Stromal cell of bone marrow (primary cell): Measurements from ENCODE around the gene LENG8.

Source experiments
- DNase-seq: peaks from one replicate; pipeline ENCODE4 v3.0.0-alpha.2; 2012; ENCODE audit warnings: low read depth

Gene LENG8

GRCh38 chr19:54448774-54449700, at the start of gene LENG8:
LENG8 (plus strand) TSS chr19:54449199; CDS start chr19:54451345, 2,146 bp downstream.
- DNase-seq, result peak; percentile 94

GRCh38 chr19:54400913-54401312, 48.1 kb upstream of the LENG8 start:
- no peak for DNase-seq

- no peak for DNase-seq
Measured at GRCh38 chr19:54403054-54403453, 45.9 kb upstream of the LENG8 start.

GRCh38 chr19:54405628-54406027, 43.4 kb upstream of the LENG8 start:
- no peak for DNase-seq

GRCh38 chr19:54407780-54408179, 41.2 kb upstream of the LENG8 start:
- no peak for DNase-seq

- DNase-seq, result no peak
Measured at GRCh38 chr19:54408456-54409026, 40.5 kb upstream of the LENG8 start.

GRCh38 chr19:54411033-54411432, 38.0 kb upstream of the LENG8 start:
- DNase-seq, result no peak

- no peak for DNase-seq
Measured at GRCh38 chr19:54412877-54413276, 36.1 kb upstream of the LENG8 start.

GRCh38 chr19:54414156-54414555, 34.8 kb upstream of the LENG8 start:
- DNase-seq, result no peak

GRCh38 chr19:54415208-54415900, 33.6 kb upstream of the LENG8 start, which contains the start of gene TTYH1:
TTYH1 (plus strand) TSS chr19:54415464; CDS start chr19:54415553, 89 bp downstream.
- DNase-seq, result no peak

- no peak for DNase-seq
Measured at GRCh38 chr19:54415901-54416673, 32.9 kb upstream of the LENG8 start.

- no peak for DNase-seq
Measured at GRCh38 chr19:54416695-54417491, 32.1 kb upstream of the LENG8 start.

- DNase-seq, result no peak
Measured at GRCh38 chr19:54418030-54418929, 30.7 kb upstream of the LENG8 start.

- DNase-seq, result no peak
Measured at GRCh38 chr19:54418930-54419800, 29.8 kb upstream of the LENG8 start.

- DNase-seq, result no peak
Measured at GRCh38 chr19:54420068-54420382, 29.0 kb upstream of the LENG8 start.

GRCh38 chr19:54420383-54421168, 28.4 kb upstream of the LENG8 start:
- no peak for DNase-seq

GRCh38 chr19:54421169-54421516, 27.9 kb upstream of the LENG8 start:
- DNase-seq, result no peak

GRCh38 chr19:54421521-54421920, 27.5 kb upstream of the LENG8 start:
- DNase-seq, result no peak

GRCh38 chr19:54422136-54422535, 26.9 kb upstream of the LENG8 start:
- DNase-seq, result no peak
